GM18867 (cell line): ENCODE data around the gene TCOF1.
A peak's percentile ranks its signal among the peaks of the same experiment; 100 is the strongest.

Experiments
- ATAC-seq: cut with Tn5 transposase; IDR thresholded peaks from one replicate; pipeline ENCODE4 v1.9.1; 2021; ENCODE audit warnings: mild to moderate bottlenecking, moderate library complexity; ENCODE audit not compliant: unreplicated experiment

Gene TCOF1

DNA sequence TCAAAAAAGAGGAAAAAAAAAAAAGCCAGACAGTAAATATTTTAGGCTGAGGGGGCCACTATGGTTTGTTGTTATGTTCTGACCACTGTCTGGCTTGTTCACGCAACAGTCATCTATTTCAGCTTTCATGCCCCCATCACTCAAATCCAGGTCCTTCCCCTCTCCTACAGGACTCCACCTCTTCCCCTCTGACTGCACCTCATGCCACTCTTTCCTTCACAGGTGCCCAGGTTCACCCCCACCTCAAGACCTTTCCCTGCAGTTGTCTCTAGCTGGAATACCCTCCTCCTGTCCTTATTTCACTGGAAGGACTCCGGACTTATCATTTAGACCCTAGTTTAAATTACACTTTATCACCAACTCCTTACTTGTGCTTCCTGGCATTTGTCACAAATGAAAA lies 88.6 kb downstream of the TCOF1 start:
- ATAC-seq: no peak

- ATAC-seq: no peak
Observed at GRCh38 chr5:150446583-150446982, 89.1 kb downstream of the TCOF1 start.

- no peak for ATAC-seq
Observed at GRCh38 chr5:150447188-150447587, 89.7 kb downstream of the TCOF1 start.

DNA sequence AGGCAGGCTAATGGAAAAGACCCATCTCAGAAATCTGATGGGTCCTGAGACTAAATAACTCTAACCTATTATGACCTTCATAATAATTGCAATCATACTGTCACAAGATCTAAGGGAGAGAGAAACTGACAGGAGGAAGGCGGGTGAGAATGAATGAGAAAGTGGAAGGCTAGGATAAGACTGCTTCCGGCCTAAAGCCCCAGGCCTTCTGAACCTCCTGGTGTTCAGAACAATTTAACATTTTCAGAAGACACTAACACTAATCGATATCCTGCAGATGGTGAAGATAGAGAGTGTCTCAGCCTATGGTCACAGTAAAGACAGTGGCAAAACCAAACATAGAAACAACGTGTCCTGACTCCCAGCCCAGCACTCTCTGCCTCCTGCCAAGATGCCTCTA lies 90.8 kb downstream of the TCOF1 start:
- ATAC-seq: no peak

DNA sequence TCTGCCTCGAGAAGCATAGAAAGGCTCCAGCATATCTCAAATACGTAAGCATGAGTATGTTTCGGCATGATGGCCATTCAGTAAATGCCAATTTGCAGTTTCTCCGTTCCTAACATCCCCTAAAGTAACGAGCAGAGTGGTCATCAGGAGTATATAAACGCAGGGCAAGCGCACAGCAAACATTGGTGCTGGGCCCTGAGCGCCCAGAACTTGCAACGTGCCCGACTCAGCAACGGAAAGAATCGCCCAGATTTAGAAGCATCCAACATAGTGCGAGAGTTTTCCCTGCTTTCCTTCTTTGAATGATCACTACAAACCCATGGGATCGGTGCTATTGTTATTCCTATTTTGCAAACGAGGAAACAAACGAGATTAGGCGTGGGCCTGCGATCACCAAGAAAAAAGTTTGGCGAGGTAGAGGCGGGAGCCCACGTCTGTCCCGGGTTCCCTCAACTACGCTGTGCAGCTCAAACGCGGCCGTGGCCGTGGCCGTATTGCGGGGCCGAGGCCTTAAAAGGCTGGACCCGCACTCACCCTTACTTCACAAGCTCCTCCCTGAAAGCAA lies 91.5 kb downstream of the TCOF1 start:
- ATAC-seq: peak; percentile 35
